ENCODE results near the gene KAZN. TPM values are rescaled to one million over a fixed set of nuclear protein-coding genes. Genes with fewer than 3 reads are reported as not detected.

The KAZN gene
- total RNA-seq, 1 donor from 2014 or later, result 3.7 TPM

GRCh38 chr1:14944471-14944985 lies 346.0 kb downstream of the KAZN start:
- peak overlapping the region in 1 of 3 donors; percentile 23 for H3K9ac ChIP-seq (ENCODE audit: low read depth in 1 of 3, low read length in 3 of 3)
- no peaks in the 10 kb centered on the region for H3K36me3 ChIP-seq (ENCODE audit: control insufficient read depth in 3 of 3, insufficient read depth in 3 of 3, low read length in 3 of 3)
- H3K4me3 ChIP-seq (ENCODE audit: low read length in 3 of 3), result no peak overlapping the region
- H3K9me3 ChIP-seq (ENCODE audit: control insufficient read depth in 3 of 3, low read length in 3 of 3), result no peaks in the 10 kb centered on the region
- peaks cover 0 to 7% (median 3%) of the 10 kb centered on the region in 3 donors for H3K27me3 ChIP-seq (ENCODE audit: control insufficient read depth in 3 of 3, insufficient read depth in 3 of 3, low read length in 3 of 3)
- H3K4me1 ChIP-seq (ENCODE audit: control insufficient read depth in 3 of 3, insufficient read depth in 3 of 3, low read length in 3 of 3), result peaks cover 21 to 47% (median 32%) of the 10 kb centered on the region in 3 donors
- H3K27ac ChIP-seq (ENCODE audit: low read depth, low read length), result peak overlapping the region; percentile 40

GRCh38 chr1:14945132-14946010 lies 346.9 kb downstream of the KAZN start:
- peak overlapping the region; percentile 25 to 54 (median 38) for H3K4me3 ChIP-seq (ENCODE audit: low read length in 3 of 3)
- H3K9ac ChIP-seq (ENCODE audit: low read depth in 1 of 3, low read length in 3 of 3), result peak overlapping the region; percentile 23 to 69 (median 68)
- H3K4me1 ChIP-seq (ENCODE audit: control insufficient read depth in 3 of 3, insufficient read depth in 3 of 3, low read length in 3 of 3), result peaks cover 18 to 41% (median 27%) of the 10 kb centered on the region in 3 donors
- H3K27me3 ChIP-seq (ENCODE audit: control insufficient read depth in 3 of 3, insufficient read depth in 3 of 3, low read length in 3 of 3), result peaks cover 0 to 3% (median 0%) of the 10 kb centered on the region in 3 donors
- no peaks in the 10 kb centered on the region for H3K9me3 ChIP-seq (ENCODE audit: control insufficient read depth in 3 of 3, low read length in 3 of 3)
- H3K36me3 ChIP-seq (ENCODE audit: control insufficient read depth in 3 of 3, insufficient read depth in 3 of 3, low read length in 3 of 3), result no peaks in the 10 kb centered on the region
- H3K27ac ChIP-seq (ENCODE audit: low read depth, low read length), result peak overlapping the region; percentile 46

DNA sequence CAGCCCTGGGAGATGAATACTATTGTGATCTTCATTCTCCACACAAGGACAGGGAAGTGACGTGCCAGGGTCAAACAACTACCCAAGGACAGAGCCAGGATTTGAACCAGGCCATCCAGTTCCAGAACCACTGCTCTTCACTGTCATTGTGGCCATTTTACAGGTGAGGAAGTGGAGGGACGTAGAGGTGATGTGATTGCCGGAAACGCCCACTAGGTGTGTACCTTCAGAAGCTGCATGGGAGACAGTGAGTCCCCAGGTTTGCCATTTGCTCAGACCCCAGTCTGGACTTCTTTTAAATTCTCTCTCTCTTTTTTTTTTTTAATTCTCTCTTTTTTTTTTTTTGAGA lies 347.5 kb downstream of the KAZN start:
- Histone ChIP-seq H3K36me3 (ENCODE audit: control insufficient read depth in 3 of 3, insufficient read depth in 3 of 3, low read length in 3 of 3) (no peaks in the 10 kb centered on the region), H3K9me3 (ENCODE audit: control insufficient read depth in 3 of 3, low read length in 3 of 3) (no peaks in the 10 kb centered on the region), H3K27me3 (ENCODE audit: control insufficient read depth in 3 of 3, insufficient read depth in 3 of 3, low read length in 3 of 3) (peaks cover 0 to 3% (median 0%) of the 10 kb centered on the region in 3 donors), H3K27ac (ENCODE audit: low read depth, low read length) (peak overlapping the region; percentile 46), H3K4me1 (ENCODE audit: control insufficient read depth in 3 of 3, insufficient read depth in 3 of 3, low read length in 3 of 3) (peaks cover 18 to 39% (median 27%) of the 10 kb centered on the region in 3 donors), H3K4me3 (ENCODE audit: low read length in 3 of 3) (peak overlapping the region in 2 of 3 donors; percentile 38 to 54), H3K9ac (ENCODE audit: low read depth in 1 of 3, low read length in 3 of 3) (peak overlapping the region in 2 of 3 donors; percentile 68 to 69)

- Histone ChIP-seq H3K27ac (ENCODE audit: low read depth, low read length) (no peak overlapping the region), H3K4me3 (ENCODE audit: low read length in 3 of 3) (no peak overlapping the region), H3K36me3 (ENCODE audit: control insufficient read depth in 3 of 3, insufficient read depth in 3 of 3, low read length in 3 of 3) (no peaks in the 10 kb centered on the region), H3K4me1 (ENCODE audit: control insufficient read depth in 3 of 3, insufficient read depth in 3 of 3, low read length in 3 of 3) (peaks cover 18 to 37% (median 27%) of the 10 kb centered on the region in 3 donors), H3K27me3 (ENCODE audit: control insufficient read depth in 3 of 3, insufficient read depth in 3 of 3, low read length in 3 of 3) (peaks cover 0 to 3% (median 0%) of the 10 kb centered on the region in 3 donors), H3K9me3 (ENCODE audit: control insufficient read depth in 3 of 3, low read length in 3 of 3) (no peaks in the 10 kb centered on the region), H3K9ac (ENCODE audit: low read depth in 1 of 3, low read length in 3 of 3) (no peak overlapping the region)
Observed at GRCh38 chr1:14946684-14947238, 348.3 kb downstream of the KAZN start.

DNA sequence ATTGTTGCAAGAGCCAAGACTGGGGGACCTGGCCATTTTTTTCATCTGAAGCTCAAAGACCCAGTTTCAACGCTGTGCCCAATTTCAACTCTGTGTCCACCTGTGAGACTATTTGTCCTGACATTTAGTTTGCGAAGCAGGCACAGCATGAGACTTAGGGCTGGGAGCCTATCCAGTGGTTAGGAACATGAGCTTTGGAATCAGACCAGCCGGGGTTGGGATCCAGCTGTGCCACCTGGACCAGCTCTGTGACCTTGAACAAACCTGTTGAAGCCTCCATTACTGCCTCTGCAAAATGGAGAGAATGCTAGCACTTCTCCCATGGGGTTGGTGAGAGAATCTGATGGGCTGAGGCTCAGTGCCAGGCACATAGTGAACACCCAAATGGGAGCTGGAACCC lies 348.9 kb downstream of the KAZN start:
- Histone ChIP-seq H3K27ac (ENCODE audit: low read depth, low read length) (no peak overlapping the region), H3K27me3 (ENCODE audit: control insufficient read depth in 3 of 3, insufficient read depth in 3 of 3, low read length in 3 of 3) (peaks cover 0 to 2% (median 0%) of the 10 kb centered on the region in 3 donors)

DNA sequence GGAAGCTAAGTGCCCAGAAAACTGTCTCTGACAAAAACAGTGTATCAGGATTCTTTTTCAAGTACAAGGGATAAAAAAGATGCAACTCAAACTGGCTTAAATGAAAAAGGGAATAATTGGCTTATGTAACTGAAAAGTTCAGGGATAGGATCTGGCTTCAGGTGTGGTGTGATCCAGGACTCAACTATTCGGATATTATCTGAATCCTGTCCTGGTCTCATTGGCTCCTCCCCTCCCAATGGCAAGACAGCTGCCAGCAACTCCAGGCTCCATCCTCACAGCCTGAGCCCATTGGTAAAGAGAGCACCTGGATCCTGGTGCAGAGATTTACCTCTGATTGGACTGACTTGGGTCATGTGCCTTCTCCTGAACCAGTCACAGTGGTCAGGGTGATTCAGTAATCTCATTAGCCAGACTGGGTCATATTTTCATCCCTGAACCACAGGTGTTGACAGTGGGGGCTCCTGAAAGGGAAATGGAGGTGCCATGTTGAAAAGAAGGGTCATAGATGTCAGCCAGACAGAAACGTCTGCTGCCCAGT lies 349.7 kb downstream of the KAZN start:
- Histone ChIP-seq H3K27me3 (ENCODE audit: control insufficient read depth in 3 of 3, insufficient read depth in 3 of 3, low read length in 3 of 3) (no peaks in the 10 kb centered on the region), H3K9me3 (ENCODE audit: control insufficient read depth in 3 of 3, low read length in 3 of 3) (no peaks in the 10 kb centered on the region), H3K27ac (ENCODE audit: low read depth, low read length) (no peak overlapping the region), H3K4me1 (ENCODE audit: control insufficient read depth in 3 of 3, insufficient read depth in 3 of 3, low read length in 3 of 3) (peaks cover 18 to 34% (median 23%) of the 10 kb centered on the region in 3 donors), H3K9ac (ENCODE audit: low read depth in 1 of 3, low read length in 3 of 3) (no peak overlapping the region), H3K4me3 (ENCODE audit: low read length in 3 of 3) (no peak overlapping the region), H3K36me3 (ENCODE audit: control insufficient read depth in 3 of 3, insufficient read depth in 3 of 3, low read length in 3 of 3) (no peaks in the 10 kb centered on the region)

More for the DNA sequence above, 348.9 kb downstream of the KAZN start:
- no peaks in the 10 kb centered on the region for H3K36me3 ChIP-seq (ENCODE audit: control insufficient read depth in 3 of 3, insufficient read depth in 3 of 3, low read length in 3 of 3)
- no peak overlapping the region for H3K4me3 ChIP-seq (ENCODE audit: low read length in 3 of 3)
- H3K4me1 ChIP-seq (ENCODE audit: control insufficient read depth in 3 of 3, insufficient read depth in 3 of 3, low read length in 3 of 3), result peaks cover 18 to 37% (median 27%) of the 10 kb centered on the region in 3 donors
- H3K9me3 ChIP-seq (ENCODE audit: control insufficient read depth in 3 of 3, low read length in 3 of 3), result no peaks in the 10 kb centered on the region
- no peak overlapping the region for H3K9ac ChIP-seq (ENCODE audit: low read depth in 1 of 3, low read length in 3 of 3)

- no peaks in the 10 kb centered on the region for H3K36me3 ChIP-seq (ENCODE audit: control insufficient read depth in 3 of 3, insufficient read depth in 3 of 3, low read length in 3 of 3)
- H3K9me3 ChIP-seq (ENCODE audit: control insufficient read depth in 3 of 3, low read length in 3 of 3), result peaks cover 0 to 6% (median 0%) of the 10 kb centered on the region in 3 donors
- H3K27ac ChIP-seq (ENCODE audit: low read depth, low read length), result no peak overlapping the region
- no peaks in the 10 kb centered on the region for H3K27me3 ChIP-seq (ENCODE audit: control insufficient read depth in 3 of 3, insufficient read depth in 3 of 3, low read length in 3 of 3)
- no peak overlapping the region for H3K9ac ChIP-seq (ENCODE audit: low read depth in 1 of 3, low read length in 3 of 3)
- no peak overlapping the region for H3K4me3 ChIP-seq (ENCODE audit: low read length in 3 of 3)
- peaks cover 17 to 28% (median 20%) of the 10 kb centered on the region in 3 donors for H3K4me1 ChIP-seq (ENCODE audit: control insufficient read depth in 3 of 3, insufficient read depth in 3 of 3, low read length in 3 of 3)
Observed at GRCh38 chr1:14949270-14949835, 350.9 kb downstream of the KAZN start.

DNA sequence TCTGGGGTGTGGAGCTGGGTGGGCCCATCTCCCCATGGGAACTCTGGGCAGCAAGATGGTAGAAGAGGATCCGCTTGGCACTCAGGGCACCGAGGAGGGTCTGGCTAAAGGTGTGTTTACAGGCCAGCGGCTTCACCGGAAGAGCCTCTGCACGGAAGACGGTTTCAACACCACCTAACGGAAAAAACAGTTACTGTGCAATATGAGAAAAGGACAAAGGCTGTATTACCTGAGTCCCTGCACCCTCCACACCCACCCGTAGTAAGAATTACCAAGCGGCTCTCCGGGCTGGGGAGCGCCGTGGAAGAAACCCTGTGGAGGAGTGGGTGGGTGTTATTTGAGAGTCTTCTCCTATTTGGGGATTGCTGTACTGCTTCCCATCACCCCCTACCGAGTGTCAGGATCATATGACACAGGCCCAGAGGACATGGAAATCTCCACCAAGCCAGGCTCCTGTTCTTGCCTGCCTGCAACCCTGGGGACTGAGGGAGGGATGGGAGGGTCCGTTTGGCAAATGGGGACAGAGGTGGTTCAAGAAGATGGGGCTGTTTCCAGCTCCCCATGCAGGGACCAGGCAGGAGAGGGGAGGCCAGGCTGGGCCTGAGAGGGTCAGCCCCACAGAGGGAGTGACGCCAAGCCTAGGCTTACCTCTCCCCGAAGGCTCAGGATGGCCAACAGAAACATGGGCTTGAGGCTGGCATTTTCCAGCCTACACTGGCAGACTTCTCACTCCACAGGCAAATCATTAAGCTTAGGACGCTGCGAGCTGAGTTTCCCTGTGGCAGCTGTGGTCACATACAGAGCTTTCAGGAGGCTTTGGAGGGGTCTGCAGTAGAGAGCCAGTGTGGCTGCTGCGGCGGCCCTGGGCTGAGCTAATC lies 351.6 kb downstream of the KAZN start:
- H3K9me3 ChIP-seq (ENCODE audit: control insufficient read depth in 3 of 3, low read length in 3 of 3), result peaks cover 0 to 6% (median 0%) of the 10 kb centered on the region in 3 donors
- H3K4me1 ChIP-seq (ENCODE audit: control insufficient read depth in 3 of 3, insufficient read depth in 3 of 3, low read length in 3 of 3), result peaks cover 10 to 21% (median 15%) of the 10 kb centered on the region in 3 donors
- no peak overlapping the region for H3K27ac ChIP-seq (ENCODE audit: low read depth, low read length)
- no peaks in the 10 kb centered on the region for H3K36me3 ChIP-seq (ENCODE audit: control insufficient read depth in 3 of 3, insufficient read depth in 3 of 3, low read length in 3 of 3)
- H3K9ac ChIP-seq (ENCODE audit: low read depth in 1 of 3, low read length in 3 of 3), result no peak overlapping the region
- H3K4me3 ChIP-seq (ENCODE audit: low read length in 3 of 3), result no peak overlapping the region
- no peaks in the 10 kb centered on the region for H3K27me3 ChIP-seq (ENCODE audit: control insufficient read depth in 3 of 3, insufficient read depth in 3 of 3, low read length in 3 of 3)

GRCh38 chr1:14951766-14952165 lies 353.3 kb downstream of the KAZN start:
- Histone ChIP-seq H3K36me3 (ENCODE audit: control insufficient read depth in 3 of 3, insufficient read depth in 3 of 3, low read length in 3 of 3) (no peaks in the 10 kb centered on the region), H3K4me3 (ENCODE audit: low read length in 3 of 3) (no peak overlapping the region), H3K4me1 (ENCODE audit: control insufficient read depth in 3 of 3, insufficient read depth in 3 of 3, low read length in 3 of 3) (peaks cover 3 to 10% (median 4%) of the 10 kb centered on the region in 3 donors), H3K27ac (ENCODE audit: low read depth, low read length) (no peak overlapping the region), H3K9me3 (ENCODE audit: control insufficient read depth in 3 of 3, low read length in 3 of 3) (peaks cover 0 to 6% (median 0%) of the 10 kb centered on the region in 3 donors), H3K9ac (ENCODE audit: low read depth in 1 of 3, low read length in 3 of 3) (no peak overlapping the region), H3K27me3 (ENCODE audit: control insufficient read depth in 3 of 3, insufficient read depth in 3 of 3, low read length in 3 of 3) (no peaks in the 10 kb centered on the region)
